Measurements from ENCODE around the gene WAC.

- TF ChIP-seq REST (IDR thresholded peaks at IDR 0.05; ENCODE audit: unreplicated experiment) (no peak), CTCF (conservative IDR thresholded peaks at IDR 0.05; ENCODE audit: low read depth in 2 of 2) (no peak), POLR2AphosphoS5 (IDR thresholded peaks at IDR 0.05; ENCODE audit: low read depth) (no peak), EZH2 (IDR thresholded peaks at IDR 0.05; ENCODE audit: low read depth, unreplicated experiment) (no peak), EZH2phosphoT487 (IDR thresholded peaks at IDR 0.05; ENCODE audit: unreplicated experiment) (no peak), CREB1 (CRISPR knock-in tag; IDR thresholded peaks at IDR 0.05; ENCODE audit: low read depth) (no peak), ETS1 (IDR thresholded peaks at IDR 0.05) (no peak)
These were observed 105.5 kb downstream of the WAC start for GRCh38 chr10:28638392-28638791.
